Parathyroid adenoma (tissue), 2 donors: ENCODE measurements around the gene TNFRSF13B.

ENCODE experiments used
- H2AFZ ChIP-seq: fragments of 300-600 bp; sonication (generic); one replicate; pipeline ENCODE4 v1.7.0; 2017; ENCODE audit warnings: antibody characterized with exemption, mild to moderate bottlenecking
- H3K27ac ChIP-seq: fragments of 300-600 bp; sonication (generic); one replicate; pipeline ENCODE4 v1.7.0; 2017
- H3K27me3 ChIP-seq: fragments of 300-600 bp; sonication (generic); one replicate; pipeline ENCODE4 v1.7.0; 2017; ENCODE audit warnings: low read length; ENCODE audit not compliant: control insufficient read depth, insufficient read depth
- H3K36me3 ChIP-seq: fragments of 300-600 bp; sonication (generic); one replicate; pipeline ENCODE4 v1.7.0; 2017; ENCODE audit warnings: low read length; ENCODE audit not compliant: control insufficient read depth, insufficient read depth
- H3K4me1 ChIP-seq: fragments of 300-600 bp; sonication (generic); one replicate; pipeline ENCODE4 v1.7.0; 2017; ENCODE audit warnings: control low read depth
- H3K4me2 ChIP-seq: fragments of 300-600 bp; sonication (generic); one replicate; pipeline ENCODE4 v1.7.0; 2017; ENCODE audit warnings: low read length
- H3K4me3 ChIP-seq: fragments of 300-600 bp; sonication (generic); one replicate; pipeline ENCODE4 v1.7.0; 2017; ENCODE audit warnings: low read depth, low read length
- H3K79me2 ChIP-seq: fragments of 300-600 bp; sonication (generic); one replicate; pipeline ENCODE4 v1.7.0; 2017; ENCODE audit warnings: control low read depth
- H3K9ac ChIP-seq: fragments of 300-600 bp; sonication (generic); one replicate; pipeline ENCODE4 v1.7.0; 2017; ENCODE audit warnings: mild to moderate bottlenecking
- H3K9me3 ChIP-seq: fragments of 300-600 bp; sonication (generic); one replicate; pipeline ENCODE4 v1.7.0; 2017; ENCODE audit warnings: low read length; ENCODE audit not compliant: control insufficient read depth
- CTCF ChIP-seq: fragments of 300-600 bp; sonication (generic); IDR thresholded peaks from one replicate; pipeline ENCODE4 v1.7.0; 2017; ENCODE audit warnings: antibody characterized with exemption, mild to moderate bottlenecking
- donor health status: primary hyperparathyroidism.

TNFRSF13B gene

GRCh38 chr17:16911141-16911937 is 60.6 kb downstream of the TNFRSF13B start:
- no peak for TF ChIP-seq CTCF
- Histone ChIP-seq H3K9ac (no peak overlapping the region), H3K27me3 (no peaks in the 10 kb centered on the region), H3K4me3 (no peak overlapping the region), H3K4me1 (no peaks in the 10 kb centered on the region), H3K79me2 (no peaks in the 10 kb centered on the region), H3K4me2 (no peak overlapping the region), H3K36me3 (no peaks in the 10 kb centered on the region), H2AFZ (no peak overlapping the region), H3K9me3 (no peaks in the 10 kb centered on the region), H3K27ac (no peak overlapping the region)

DNA sequence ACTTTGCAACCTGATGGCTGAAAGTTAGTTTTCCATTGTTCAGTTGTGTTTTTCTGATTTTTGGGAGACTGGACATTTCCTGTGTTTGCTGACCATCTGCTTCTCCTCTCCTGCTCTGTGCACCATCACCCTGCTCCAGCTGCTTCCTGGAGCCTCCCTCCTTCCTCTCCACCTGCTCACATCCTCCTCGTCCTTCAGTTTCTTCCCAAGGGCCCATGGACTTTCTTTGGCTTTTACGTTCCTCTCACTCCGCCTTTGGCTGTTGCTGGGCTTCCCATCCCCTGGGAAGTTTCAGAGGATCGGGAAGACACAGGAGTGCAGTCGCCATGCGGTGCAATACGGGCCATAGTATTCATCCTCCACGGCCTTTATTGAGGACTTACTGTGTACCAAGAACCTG is 61.6 kb downstream of the TNFRSF13B start:
- H3K9ac ChIP-seq = no peak overlapping the region
- no peak overlapping the region for H3K4me3 ChIP-seq
- H3K27ac ChIP-seq = no peak overlapping the region
- H3K4me2 ChIP-seq = no peak overlapping the region
- H3K79me2 ChIP-seq = no peaks in the 10 kb centered on the region
- no peaks in the 10 kb centered on the region for H3K9me3 ChIP-seq
- no peaks in the 10 kb centered on the region for H3K27me3 ChIP-seq
- no peak overlapping the region for H2AFZ ChIP-seq
- H3K4me1 ChIP-seq = no peaks in the 10 kb centered on the region
- H3K36me3 ChIP-seq = no peaks in the 10 kb centered on the region
- no peak for TF ChIP-seq CTCF

DNA sequence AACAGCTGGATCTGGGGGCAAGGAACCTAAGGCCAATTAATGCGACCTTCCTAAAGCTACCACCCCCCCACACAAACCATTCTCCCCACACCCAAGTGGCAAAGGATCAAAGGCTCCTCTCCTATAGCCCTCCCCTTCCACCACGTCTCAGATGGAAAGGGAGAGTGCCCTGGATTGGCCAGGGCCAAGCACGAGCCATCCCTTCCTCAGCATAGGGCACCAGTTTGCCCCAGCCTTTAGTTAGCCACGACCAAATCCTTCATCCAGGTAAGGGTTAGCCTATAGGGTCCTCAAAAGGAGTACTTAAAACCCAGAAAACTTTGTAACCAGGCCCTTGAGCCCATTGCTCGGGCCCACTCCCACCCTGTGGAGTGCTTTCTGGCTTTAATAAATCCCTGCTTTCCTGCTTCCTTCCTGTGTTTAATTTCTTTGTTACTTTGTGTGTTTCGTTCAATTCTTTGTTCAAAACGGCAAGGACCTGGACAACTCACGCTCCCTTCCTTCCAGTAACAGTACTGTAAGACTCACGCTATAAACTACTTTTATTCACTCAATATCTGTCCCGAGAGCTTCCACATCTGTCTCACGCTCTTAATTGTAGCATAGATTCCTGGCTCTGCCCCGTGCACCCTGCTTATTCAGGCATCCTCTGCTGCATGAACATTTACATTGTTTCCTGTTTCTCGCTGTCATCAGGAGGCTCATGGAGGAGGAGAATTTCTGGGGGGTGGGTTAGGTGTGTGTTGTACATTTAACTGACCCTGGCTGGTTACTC is 62.3 kb downstream of the TNFRSF13B start:
- Histone ChIP-seq H3K79me2 (no peaks in the 10 kb centered on the region), H3K9ac (no peak overlapping the region), H2AFZ (no peak overlapping the region), H3K9me3 (no peaks in the 10 kb centered on the region), H3K27ac (no peak overlapping the region), H3K4me1 (no peaks in the 10 kb centered on the region), H3K4me2 (no peak overlapping the region), H3K36me3 (no peaks in the 10 kb centered on the region), H3K4me3 (no peak overlapping the region), H3K27me3 (no peaks in the 10 kb centered on the region)
- no peak for TF ChIP-seq CTCF

DNA sequence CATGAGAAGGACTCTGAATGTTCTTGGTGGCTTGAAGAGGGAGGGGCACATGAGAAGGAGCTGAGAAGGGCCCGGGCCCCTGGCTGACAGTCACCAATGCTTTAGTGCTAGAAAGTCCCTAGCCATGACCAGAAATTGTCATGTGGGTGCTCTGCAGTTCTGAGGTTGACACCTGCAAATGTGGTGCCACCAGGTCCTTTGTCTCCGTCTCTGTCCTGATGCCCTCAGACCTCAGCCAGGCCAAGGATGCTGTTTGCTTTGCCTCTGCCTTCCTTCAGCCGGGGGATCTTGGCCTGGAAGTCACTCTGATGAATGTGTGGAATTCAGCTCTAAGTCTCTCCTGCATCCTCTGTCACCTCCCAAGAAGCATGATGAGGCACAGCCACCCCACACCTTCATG is 63.6 kb downstream of the TNFRSF13B start:
- H3K36me3 ChIP-seq = no peaks in the 10 kb centered on the region
- H3K9me3 ChIP-seq = no peaks in the 10 kb centered on the region
- H3K27ac ChIP-seq = no peak overlapping the region
- H3K79me2 ChIP-seq = no peaks in the 10 kb centered on the region
- H3K4me3 ChIP-seq = no peak overlapping the region
- no peak for TF ChIP-seq CTCF
- H3K4me2 ChIP-seq = no peak overlapping the region
- no peaks in the 10 kb centered on the region for H3K4me1 ChIP-seq
- H3K9ac ChIP-seq = no peak overlapping the region
- no peaks in the 10 kb centered on the region for H3K27me3 ChIP-seq
- H2AFZ ChIP-seq = no peak overlapping the region
